Loucy (cell line): ENCODE data around the gene COL5A1.
A peak's percentile ranks its signal among the peaks of the same experiment; 100 is the strongest.

Source experiments
- H2AFZ ChIP-seq: fragments of 200-600 bp; sonication (generic); 2 replicates; pipeline ENCODE4 v1.6.0; 2016; ENCODE audit warnings: antibody characterized with exemption, mild to moderate bottlenecking, low read length, moderate library complexity
- H3F3A ChIP-seq: fragments of 200-600 bp; 2 replicates; pipeline ENCODE4 v1.6.0; 2016; ENCODE audit warnings: antibody characterized with exemption, low read depth, mild to moderate bottlenecking
- H3K27me3 ChIP-seq: fragments of 200-600 bp; sonication (generic); 2 replicates; pipeline ENCODE4 v1.6.1; 2014; ENCODE audit warnings: low read length, mild to moderate bottlenecking; ENCODE audit not compliant: insufficient read depth, poor library complexity, severe bottlenecking
- H3K36me3 ChIP-seq: fragments of 200-600 bp; sonication (generic); 2 replicates; pipeline ENCODE4 v1.6.1; 2016; ENCODE audit warnings: low read length; ENCODE audit not compliant: insufficient read depth
- H3K4me1 ChIP-seq: fragments of 200-600 bp; sonication (generic); 2 replicates; pipeline ENCODE4 v1.5.1; 2014; ENCODE audit warnings: low read length, mild to moderate bottlenecking; ENCODE audit not compliant: insufficient read depth, poor library complexity, severe bottlenecking
- H3K4me2 ChIP-seq: fragments of 200-600 bp; sonication (generic); 2 replicates; pipeline ENCODE4 v1.6.0; 2014; ENCODE audit warnings: antibody characterized with exemption, low read length, low read depth, mild to moderate bottlenecking; ENCODE audit not compliant: poor library complexity, severe bottlenecking
- H3K4me3 ChIP-seq: fragments of 200-600 bp; sonication (generic); 2 replicates; pipeline ENCODE4 v1.5.1; 2014; ENCODE audit warnings: low read length, mild to moderate bottlenecking, mixed read lengths; ENCODE audit not compliant: poor library complexity, severe bottlenecking
- H3K79me2 ChIP-seq: fragments of 200-600 bp; sonication (generic); 2 replicates; pipeline ENCODE4 v1.6.1; 2014; ENCODE audit warnings: low read length; ENCODE audit not compliant: insufficient read depth
- H3K9ac ChIP-seq: fragments of 200-600 bp; sonication (generic); 2 replicates; pipeline ENCODE4 v1.6.0; 2014; ENCODE audit warnings: mild to moderate bottlenecking, low read depth, low read length, moderate library complexity; ENCODE audit not compliant: poor library complexity, severe bottlenecking
- H3K9me2 ChIP-seq: fragments of 200-600 bp; sonication (generic); replicated peaks from 2 replicates; pipeline ENCODE4 v1.6.1; 2016; ENCODE audit warnings: low read depth, low read length, mixed read lengths
- H3K9me3 ChIP-seq: fragments of 200-600 bp; sonication (generic); 2 replicates; pipeline ENCODE4 v1.6.1; 2014; ENCODE audit warnings: mild to moderate bottlenecking, antibody characterized with exemption, low read length, low read depth; ENCODE audit not compliant: insufficient read depth
- H4K20me1 ChIP-seq: fragments of 200-600 bp; sonication (generic); 2 replicates; pipeline ENCODE4 v1.6.0; 2014; ENCODE audit warnings: antibody characterized with exemption, low read length, mild to moderate bottlenecking; ENCODE audit not compliant: insufficient read depth, poor library complexity, severe bottlenecking
- EZH2phosphoT487 ChIP-seq: fragments of 200-600 bp; IDR thresholded peaks from 2 replicates; pipeline ENCODE4 v1.6.1; 2018; ENCODE audit warnings: antibody characterized with exemption, mild to moderate bottlenecking, moderate library complexity, borderline replicate concordance
- TF ChIP-seq, protein P1 (sequence below): fragments of 200-600 bp; sonication (generic); conservative IDR thresholded peaks from 2 replicates; pipeline ENCODE4 v1.5.1; 2014; ENCODE audit warnings: mild to moderate bottlenecking, antibody characterized with exemption, low read length

The COL5A1 gene

DNA sequence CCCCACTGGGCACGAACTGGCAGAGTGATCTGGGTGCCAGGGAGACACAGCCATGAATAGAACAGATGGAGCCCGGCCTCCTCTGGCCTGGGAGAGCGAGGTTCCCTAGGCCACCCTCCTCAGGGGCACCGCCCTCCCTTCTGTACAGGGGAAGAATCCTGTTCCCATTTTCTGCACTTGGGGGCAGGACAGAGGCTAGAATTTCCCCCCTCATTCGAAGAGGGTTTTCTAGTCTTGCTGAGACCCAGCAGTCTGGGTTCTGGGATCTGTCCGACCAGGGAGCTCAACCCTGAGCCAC lies 52.7 kb downstream of the COL5A1 start:
- H3F3A ChIP-seq = no peaks in the 10 kb centered on the region; the same call in 1 of the 2 replicates
- H3K4me1 ChIP-seq = peaks cover 50% of the 10 kb centered on the region
- H2AFZ ChIP-seq = no peak overlapping the region
- no peaks in the 10 kb centered on the region for H3K9me3 ChIP-seq
- H3K36me3 ChIP-seq = no peaks in the 10 kb centered on the region
- H3K79me2 ChIP-seq = no peaks in the 10 kb centered on the region
- H3K9ac ChIP-seq = peak overlapping the region; percentile 48
- no peaks in the 10 kb centered on the region for H3K27me3 ChIP-seq
- TF ChIP-seq EZH2phosphoT487 = no peak
- TF ChIP-seq, protein P1, sequence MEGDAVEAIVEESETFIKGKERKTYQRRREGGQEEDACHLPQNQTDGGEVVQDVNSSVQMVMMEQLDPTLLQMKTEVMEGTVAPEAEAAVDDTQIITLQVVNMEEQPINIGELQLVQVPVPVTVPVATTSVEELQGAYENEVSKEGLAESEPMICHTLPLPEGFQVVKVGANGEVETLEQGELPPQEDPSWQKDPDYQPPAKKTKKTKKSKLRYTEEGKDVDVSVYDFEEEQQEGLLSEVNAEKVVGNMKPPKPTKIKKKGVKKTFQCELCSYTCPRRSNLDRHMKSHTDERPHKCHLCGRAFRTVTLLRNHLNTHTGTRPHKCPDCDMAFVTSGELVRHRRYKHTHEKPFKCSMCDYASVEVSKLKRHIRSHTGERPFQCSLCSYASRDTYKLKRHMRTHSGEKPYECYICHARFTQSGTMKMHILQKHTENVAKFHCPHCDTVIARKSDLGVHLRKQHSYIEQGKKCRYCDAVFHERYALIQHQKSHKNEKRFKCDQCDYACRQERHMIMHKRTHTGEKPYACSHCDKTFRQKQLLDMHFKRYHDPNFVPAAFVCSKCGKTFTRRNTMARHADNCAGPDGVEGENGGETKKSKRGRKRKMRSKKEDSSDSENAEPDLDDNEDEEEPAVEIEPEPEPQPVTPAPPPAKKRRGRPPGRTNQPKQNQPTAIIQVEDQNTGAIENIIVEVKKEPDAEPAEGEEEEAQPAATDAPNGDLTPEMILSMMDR = no peak
- no peak overlapping the region for H3K4me3 ChIP-seq
- H4K20me1 ChIP-seq = no peaks in the 10 kb centered on the region
- no peak overlapping the region for H3K4me2 ChIP-seq
- H3K9me2 ChIP-seq = no peaks in the 10 kb centered on the region

DNA sequence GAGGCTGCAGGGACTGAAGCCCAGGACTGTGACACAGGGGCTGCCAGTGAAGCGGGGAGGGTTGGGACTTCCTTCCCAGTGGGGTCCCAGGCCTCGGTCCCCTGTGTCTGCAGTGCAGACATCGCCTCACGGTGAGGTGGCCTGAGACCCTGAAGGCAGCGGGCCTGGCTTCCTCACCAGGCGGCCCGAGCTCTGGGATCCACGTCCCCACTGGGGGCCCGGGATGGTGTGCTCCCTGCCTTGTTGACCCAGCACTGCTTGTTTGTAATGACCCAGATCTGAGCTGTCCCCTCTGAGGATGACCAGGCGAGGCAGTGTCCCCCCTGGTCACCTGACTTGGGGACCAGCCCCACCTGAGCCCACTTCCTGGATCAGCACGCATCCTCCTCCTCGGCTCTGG lies 53.1 kb downstream of the COL5A1 start:
- peak overlapping the region; percentile 48 for H3K9ac ChIP-seq
- no peaks in the 10 kb centered on the region for H3K79me2 ChIP-seq
- no peaks in the 10 kb centered on the region for H3K27me3 ChIP-seq
- TF ChIP-seq, protein P1 = no peak
- no peak for TF ChIP-seq EZH2phosphoT487
- no peaks in the 10 kb centered on the region for H3K36me3 ChIP-seq
- no peak overlapping the region for H3K4me3 ChIP-seq
- H2AFZ ChIP-seq = no peak overlapping the region
- H3K9me3 ChIP-seq = no peaks in the 10 kb centered on the region
- no peaks in the 10 kb centered on the region; the same call in 1 of the 2 replicates for H3F3A ChIP-seq
- no peaks in the 10 kb centered on the region for H3K9me2 ChIP-seq
- H3K4me2 ChIP-seq = no peak overlapping the region
- H3K4me1 ChIP-seq = peaks cover 50% of the 10 kb centered on the region
- no peaks in the 10 kb centered on the region for H4K20me1 ChIP-seq

DNA sequence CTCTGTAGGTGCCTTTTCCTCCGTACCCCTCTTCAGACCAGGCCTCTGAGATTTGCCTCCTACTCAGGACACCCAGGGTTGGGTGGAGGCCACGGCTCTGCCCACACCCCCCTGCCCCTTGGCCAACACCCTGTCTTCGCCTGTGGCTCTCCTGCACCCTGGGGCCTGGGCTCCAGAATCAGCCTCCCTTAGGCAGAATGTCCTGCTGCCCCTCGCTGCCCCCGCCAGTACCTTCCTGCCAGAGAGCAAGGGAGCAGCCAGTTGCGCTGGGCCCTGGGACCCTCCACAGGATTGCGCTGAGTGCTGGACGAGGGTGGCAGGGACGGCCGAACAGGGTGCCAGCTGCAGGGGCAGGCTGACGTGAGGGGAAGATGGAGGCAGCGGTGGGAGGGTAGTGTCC lies 53.5 kb downstream of the COL5A1 start:
- no peaks in the 10 kb centered on the region for H3K79me2 ChIP-seq
- no peak overlapping the region for H2AFZ ChIP-seq
- H3F3A ChIP-seq = no peaks in the 10 kb centered on the region; the same call in 1 of the 2 replicates
- H3K4me2 ChIP-seq = no peak overlapping the region
- no peaks in the 10 kb centered on the region for H3K27me3 ChIP-seq
- H3K4me1 ChIP-seq = peaks cover 50% of the 10 kb centered on the region
- H3K36me3 ChIP-seq = no peaks in the 10 kb centered on the region
- peak overlapping the region; percentile 48 for H3K9ac ChIP-seq
- no peaks in the 10 kb centered on the region for H3K9me3 ChIP-seq
- no peak for TF ChIP-seq EZH2phosphoT487
- TF ChIP-seq, protein P1 = no peak
- no peaks in the 10 kb centered on the region for H4K20me1 ChIP-seq
- H3K4me3 ChIP-seq = no peak overlapping the region
- no peaks in the 10 kb centered on the region for H3K9me2 ChIP-seq
